DMS53 treated with DMSO at 0.1 percent for 48 hours (cell line): ENCODE measurements around the gene TRPV5.
A peak's percentile ranks its signal among the peaks of the same experiment; 100 is the strongest.

Source experiments
- DNase-seq: peaks from one replicate; lab custom pipeline; 2025; ENCODE audit not compliant: unreplicated experiment; lab: John Stamatoyannopoulos, UW

TRPV5 gene

GRCh38 chr7:142872106-142872675 lies 61.4 kb downstream of the TRPV5 start:
- DNase-seq: no peak

DNA sequence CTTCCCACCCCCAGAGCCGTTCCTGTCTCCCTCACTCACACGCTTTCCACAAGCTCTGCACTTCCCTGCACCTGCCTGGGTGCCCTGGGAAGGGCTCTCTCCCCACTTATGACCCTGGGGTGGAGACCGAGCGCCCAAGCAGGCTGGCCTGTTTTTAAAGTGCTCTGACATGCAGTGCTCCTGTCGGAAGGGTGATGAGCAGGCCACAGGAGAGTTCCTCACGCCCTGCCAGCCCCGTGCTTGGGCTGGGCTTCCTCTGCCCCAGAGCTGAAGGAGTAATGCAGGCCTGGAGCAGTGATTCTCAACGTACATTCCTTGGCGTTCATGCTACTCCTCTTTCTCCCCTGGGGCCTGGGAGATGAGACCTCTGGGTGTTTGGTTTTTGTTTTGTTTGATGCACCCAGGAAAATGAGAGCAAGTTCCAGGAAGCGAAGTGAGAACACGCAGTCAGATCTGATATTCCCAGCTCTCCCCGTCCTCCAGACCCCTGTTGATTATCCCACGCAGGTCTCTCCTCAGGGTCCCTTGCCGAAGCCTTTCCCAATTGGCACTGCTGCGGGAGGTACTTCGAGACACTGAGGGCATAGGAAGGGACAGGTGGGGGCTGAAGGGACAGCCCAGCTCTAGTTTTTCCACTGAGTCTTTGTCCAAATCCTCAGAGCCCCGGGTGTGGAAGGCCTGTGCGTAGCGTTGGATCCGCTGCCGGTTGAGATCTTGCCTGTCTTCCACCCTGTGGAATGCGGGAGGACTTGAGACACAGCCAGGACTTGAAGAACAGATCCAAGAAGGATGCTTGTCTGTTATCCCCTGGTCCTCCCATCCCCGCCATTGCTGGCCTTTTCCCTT lies 62.1 kb downstream of the TRPV5 start:
- no peak for DNase-seq

DNA sequence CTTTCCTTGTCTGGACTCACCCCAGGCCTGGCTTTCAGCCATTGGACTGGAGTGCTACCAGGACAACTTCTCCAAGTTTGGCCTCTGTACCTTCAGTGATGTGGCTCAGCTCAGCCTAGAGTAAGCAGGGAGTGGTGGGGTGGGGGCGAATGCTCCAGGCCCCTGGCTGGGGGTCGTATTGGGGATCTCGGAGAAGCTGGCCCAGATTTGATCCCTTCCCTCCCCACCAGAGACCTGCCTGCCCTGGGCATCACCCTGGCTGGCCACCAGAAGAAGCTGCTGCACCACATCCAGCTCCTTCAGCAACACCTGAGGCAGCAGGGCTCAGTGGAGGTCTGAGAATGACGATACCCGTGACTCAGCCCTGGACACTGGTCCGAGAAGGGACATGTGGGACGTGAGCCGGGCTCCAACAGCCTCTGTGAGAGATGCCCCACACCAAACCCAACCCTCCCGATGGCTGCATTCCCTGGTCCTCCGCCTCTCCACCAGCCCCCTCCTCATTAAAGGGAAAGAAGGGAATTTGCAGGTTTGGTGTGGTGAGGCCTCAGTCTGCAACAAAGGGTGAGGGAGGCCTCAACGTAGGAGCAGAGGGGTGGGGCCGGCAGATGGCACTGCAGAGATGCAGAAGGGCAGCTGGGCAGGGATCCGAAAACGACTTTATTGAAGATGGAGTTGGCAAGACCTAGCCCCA lies 62.8 kb downstream of the TRPV5 start:
- no peak for DNase-seq

DNA sequence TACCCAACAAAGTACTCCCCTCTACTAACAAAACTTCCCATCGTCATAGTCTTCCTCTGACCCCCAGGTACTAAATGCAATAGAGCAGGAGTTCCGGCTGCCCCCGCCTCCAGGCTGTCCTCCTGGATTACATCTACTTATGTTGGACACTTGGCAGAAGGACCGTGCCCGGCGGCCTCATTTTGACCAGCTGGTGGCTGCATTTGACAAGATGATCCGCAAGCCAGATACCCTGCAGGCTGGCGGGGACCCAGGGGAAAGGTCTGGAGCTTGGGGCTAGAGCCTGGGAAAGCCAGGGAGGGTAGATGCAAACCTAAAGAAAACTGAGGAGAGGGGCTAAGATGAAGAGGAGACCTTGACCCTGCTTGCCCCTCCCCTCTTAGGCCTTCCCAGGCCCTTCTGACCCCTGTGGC lies 63.4 kb downstream of the TRPV5 start:
- no peak for DNase-seq

- no peak for DNase-seq
Observed at GRCh38 chr7:142869434-142869833, 64.1 kb downstream of the TRPV5 start.

DNA sequence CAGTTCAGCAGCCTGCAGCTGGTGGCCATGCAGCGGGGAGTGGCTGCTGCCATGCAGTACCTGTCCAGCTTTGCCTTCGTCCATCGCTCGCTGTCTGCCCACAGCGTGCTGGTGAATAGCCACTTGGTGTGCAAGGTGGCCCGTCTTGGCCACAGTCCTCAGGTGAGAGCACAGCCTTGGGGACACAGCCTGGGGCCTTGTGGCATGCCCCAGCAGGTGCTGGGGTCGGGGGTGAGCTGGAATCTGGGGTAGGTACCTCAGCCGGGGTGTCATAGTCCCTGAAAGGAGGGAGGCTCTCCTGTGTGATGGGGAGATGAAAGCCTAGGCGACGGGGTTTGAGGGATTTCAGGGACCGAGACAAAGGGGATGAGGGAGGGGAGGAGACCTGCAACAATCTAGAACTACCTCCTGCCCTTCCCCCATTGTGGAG lies 64.5 kb downstream of the TRPV5 start:
- DNase-seq: no peak

- DNase-seq: no peak
Observed at GRCh38 chr7:142868188-142868985, 65.2 kb downstream of the TRPV5 start.

DNA sequence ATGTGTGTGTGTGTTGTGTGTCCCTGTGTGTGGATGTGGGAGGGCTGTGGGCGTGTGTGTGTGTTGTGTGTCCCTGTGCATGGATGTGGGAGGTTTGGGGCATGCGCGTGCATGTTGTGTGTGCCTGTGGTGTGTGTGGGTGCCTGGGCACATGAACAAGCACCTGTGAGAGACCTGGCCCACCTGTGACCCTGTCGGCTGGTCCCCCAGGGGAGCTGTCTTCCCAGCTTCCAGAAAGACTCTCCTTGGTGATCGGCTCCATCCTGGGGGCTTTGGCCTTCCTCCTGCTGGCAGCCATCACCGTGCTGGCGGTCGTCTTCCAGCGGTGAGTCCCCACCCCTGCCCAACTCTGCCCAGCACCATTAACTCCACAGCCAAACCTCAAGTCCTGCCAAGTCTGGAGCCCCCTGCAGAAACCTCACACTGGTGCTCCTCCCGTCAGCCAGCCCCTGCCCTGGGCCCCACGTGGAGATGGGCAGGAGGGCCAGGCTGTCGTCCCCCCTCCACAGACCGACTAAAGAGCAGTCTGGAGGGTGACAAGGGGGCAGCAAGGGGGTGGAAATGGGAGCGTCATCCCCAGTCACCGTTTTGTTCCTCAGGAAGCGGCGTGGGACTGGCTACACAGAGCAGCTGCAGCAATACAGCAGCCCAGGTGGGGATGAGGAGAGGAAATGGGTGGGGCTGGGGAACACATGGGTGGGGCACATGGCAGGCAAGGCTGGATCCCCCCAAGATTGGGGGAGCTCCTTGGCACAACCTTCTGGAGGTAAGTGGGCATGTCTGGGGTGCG lies 66.0 kb downstream of the TRPV5 start:
- DNase-seq: no peak

DNA sequence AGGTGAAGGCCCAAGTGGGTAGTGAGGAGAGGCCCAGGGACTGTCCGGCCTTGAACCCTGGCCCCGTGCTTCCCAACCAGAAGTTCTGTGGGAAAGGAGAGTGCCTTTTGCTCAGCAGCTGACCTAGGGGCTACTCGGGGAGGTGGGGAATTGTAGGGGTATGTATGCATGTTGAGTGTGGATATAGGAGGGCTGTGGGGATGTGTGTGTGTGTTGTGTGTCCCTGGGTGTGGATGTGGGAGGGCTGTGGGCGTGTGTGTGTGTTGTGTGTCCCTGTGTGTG lies 66.5 kb downstream of the TRPV5 start:
- DNase-seq: no peak

DNA sequence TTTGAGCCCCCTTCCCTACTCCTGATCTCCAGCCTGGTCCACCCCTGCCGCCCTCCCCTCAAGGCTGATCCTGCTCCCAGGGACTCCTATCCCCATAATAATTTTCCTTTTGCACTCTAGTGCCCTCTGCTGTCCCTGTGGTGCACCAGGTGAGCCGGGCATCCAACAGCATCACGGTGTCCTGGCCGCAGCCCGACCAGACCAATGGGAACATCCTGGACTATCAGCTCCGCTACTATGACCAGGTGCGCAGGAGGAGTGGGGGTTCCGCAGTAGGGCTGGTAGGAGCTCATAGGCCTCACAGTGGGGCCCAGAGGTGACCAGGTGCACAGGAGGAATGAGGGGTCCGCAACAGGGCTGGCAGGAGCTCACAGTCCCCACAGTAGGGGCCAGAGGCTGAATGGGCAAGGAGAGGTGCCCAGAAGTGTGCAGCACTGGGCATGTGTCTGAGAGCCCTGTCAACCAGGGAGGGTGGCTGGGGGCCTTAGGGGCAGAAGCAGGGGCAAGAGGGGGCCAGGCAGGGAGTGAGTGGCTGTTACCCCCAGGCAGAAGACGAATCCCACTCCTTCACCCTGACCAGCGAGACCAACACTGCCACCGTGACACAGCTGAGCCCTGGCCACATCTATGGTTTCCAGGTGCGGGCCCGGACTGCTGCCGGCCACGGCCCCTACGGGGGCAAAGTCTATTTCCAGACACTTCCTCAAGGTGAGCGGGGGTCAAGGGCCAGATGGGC lies 67.0 kb downstream of the TRPV5 start:
- peak; percentile 2 for DNase-seq

- no peak for DNase-seq
Observed at GRCh38 chr7:142865766-142866165, 67.8 kb downstream of the TRPV5 start.

GRCh38 chr7:142864980-142865747 lies 68.4 kb downstream of the TRPV5 start:
- no peak for DNase-seq

- no peak for DNase-seq
Observed at GRCh38 chr7:142863891-142864685, 69.5 kb downstream of the TRPV5 start.

GRCh38 chr7:142862786-142863400 lies 70.7 kb downstream of the TRPV5 start:
- DNase-seq: no peak

DNA sequence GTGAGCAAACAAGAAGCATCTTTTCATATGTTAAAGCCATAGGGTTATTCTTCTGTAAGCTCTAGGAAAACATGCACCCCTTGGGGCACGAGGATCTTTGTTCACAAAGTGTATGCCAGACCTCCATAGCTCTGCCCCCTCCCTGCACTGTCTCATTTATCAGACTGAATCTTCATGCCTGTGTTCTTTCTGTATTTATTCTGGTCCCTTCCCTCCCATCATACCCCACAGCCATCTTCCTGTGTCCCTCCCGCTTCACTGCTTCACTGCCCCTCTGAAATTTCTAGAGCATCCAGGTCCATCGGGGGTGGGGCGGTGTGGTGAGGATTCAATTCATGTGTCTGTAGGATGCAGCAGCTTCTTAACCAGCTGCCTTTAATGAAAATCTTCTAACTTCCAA lies 71.2 kb downstream of the TRPV5 start:
- no peak for DNase-seq

DNA sequence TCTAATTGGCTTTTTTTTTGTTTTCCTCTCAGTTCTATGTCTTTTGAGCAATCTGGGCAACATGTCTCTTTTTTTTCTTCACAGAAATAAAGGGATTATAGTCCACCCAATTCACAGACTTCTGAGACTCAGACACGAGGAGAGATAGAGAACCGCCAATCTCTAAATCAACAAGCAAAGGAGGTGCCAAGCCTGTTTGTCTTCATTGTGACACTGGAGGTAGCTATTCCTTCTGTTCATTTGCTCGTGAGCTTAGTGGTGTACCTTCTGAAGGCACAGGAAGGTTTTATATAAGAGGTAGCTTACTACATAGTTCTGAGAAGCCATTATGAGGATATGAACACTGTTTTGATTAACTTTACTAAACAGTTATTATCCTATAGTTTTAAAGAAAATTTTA lies 72.6 kb downstream of the TRPV5 start:
- DNase-seq: no peak

DNA sequence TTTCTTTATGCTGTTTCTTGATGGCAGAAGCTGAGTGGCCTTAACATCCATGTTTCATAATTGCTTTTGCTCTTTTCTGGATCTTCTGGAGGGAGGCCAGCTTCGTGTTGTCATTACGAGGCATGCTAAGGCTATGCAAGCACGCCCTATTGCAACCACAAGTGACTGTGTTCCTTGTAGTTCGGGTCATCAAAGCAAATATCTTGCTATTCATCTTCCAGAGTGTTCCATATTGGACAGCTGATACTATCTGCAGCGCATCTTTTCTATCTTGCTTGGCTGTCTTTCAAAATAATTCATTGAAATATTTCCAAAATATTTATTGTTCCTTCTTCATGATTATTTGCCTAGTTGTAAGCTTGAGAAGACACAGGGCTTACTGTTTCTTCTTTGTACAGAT lies 73.7 kb downstream of the TRPV5 start:
- DNase-seq: no peak

DNA sequence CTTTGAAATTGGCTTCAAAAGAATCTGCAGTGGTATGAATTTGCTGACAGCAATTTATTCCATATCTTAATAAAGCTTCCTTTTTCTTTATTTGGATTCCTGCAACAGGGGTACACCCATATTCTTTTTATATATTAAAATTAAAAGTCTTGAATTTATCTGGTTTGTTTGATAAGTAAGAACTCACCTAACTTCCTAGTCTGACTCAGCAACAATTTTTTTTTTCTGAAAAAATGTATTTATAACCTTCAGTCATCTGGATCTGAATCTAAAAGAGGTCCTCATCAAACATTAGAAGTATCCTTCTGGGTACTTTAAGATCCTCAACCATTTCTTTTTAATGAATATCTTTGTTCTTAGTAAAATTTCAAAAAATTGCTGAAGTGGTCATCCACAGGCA lies 74.1 kb downstream of the TRPV5 start:
- no peak for DNase-seq
